A673 (cell line): ENCODE measurements around the gene SHROOM3. TPM values are rescaled to one million over a fixed set of nuclear protein-coding genes. Genes with fewer than 3 reads are reported as not detected.

ENCODE experiments used
- BruUV-seq: library from RNA; stranded (reverse); fragments of 400-500 nt; replicated peaks from 2 replicates; lab custom pipeline; 2021; lab: Mats Ljungman, UMichigan
- CTCF ChIA-PET: fragments of 300-600 bp; sonication (Branson Sonifier 250); formaldehyde crosslinking; loops from one replicate; lab custom pipeline; 2022; ENCODE audit warnings: antibody characterized with exemption; lab: Charles Lee
- POLR2A ChIA-PET: fragments of 300-600 bp; sonication (Branson Sonifier 250); formaldehyde crosslinking; loops from one replicate; lab custom pipeline; 2022; ENCODE audit warnings: antibody characterized with exemption; ENCODE audit not compliant: low non-redundant PET; lab: Charles Lee
- DNase-seq: peaks from one replicate; pipeline ENCODE4 v3.0.0-alpha.2; 2015; ENCODE audit warnings: low spot score
- H3K27ac ChIP-seq: fragments of 200-600 bp; sonication (generic); 2 replicates; pipeline ENCODE4 v1.5.1; 2016; ENCODE audit warnings: mixed run types, low read depth, mild to moderate bottlenecking, mixed read lengths, antibody characterized with exemption, low read length; ENCODE audit not compliant: poor library complexity, severe bottlenecking
- H3K27me3 ChIP-seq: fragments of 200-600 bp; sonication (generic); replicated peaks from 2 replicates; pipeline ENCODE4 v1.6.1; 2017; ENCODE audit warnings: mixed run types, low read depth, mild to moderate bottlenecking, mixed read lengths, antibody characterized with exemption, low read length; ENCODE audit not compliant: insufficient read depth, poor library complexity
- H3K36me3 ChIP-seq: fragments of 200-600 bp; sonication (generic); 2 replicates; pipeline ENCODE4 v1.6.1; 2016; ENCODE audit warnings: mixed run types, mild to moderate bottlenecking, mixed read lengths, antibody characterized with exemption, low read length; ENCODE audit not compliant: insufficient read depth, poor library complexity, severe bottlenecking
- H3K4me1 ChIP-seq: fragments of 200-600 bp; sonication (generic); 2 replicates; pipeline ENCODE4 v1.6.1; 2017; ENCODE audit warnings: mixed run types, mild to moderate bottlenecking, mixed read lengths, antibody characterized with exemption, low read length; ENCODE audit not compliant: insufficient read depth, poor library complexity, severe bottlenecking
- H3K4me3 ChIP-seq: fragments of 200-600 bp; sonication (generic); 2 replicates; pipeline ENCODE4 v1.5.1; 2016; ENCODE audit warnings: low read depth, mixed run types, mild to moderate bottlenecking, mixed read lengths, low read length; ENCODE audit not compliant: poor library complexity, severe bottlenecking
- H3K9me3 ChIP-seq: fragments of 200-600 bp; sonication (generic); 2 replicates; pipeline ENCODE4 v1.6.1; 2016; ENCODE audit warnings: mixed run types, low read depth, mild to moderate bottlenecking, mixed read lengths, antibody characterized with exemption, low read length; ENCODE audit not compliant: poor library complexity, severe bottlenecking
- EZH2 ChIP-seq: fragments of 200-600 bp; sonication (generic); IDR thresholded peaks from 2 replicates; pipeline ENCODE4 v1.6.1; 2017; ENCODE audit warnings: borderline replicate concordance, low read depth, mild to moderate bottlenecking, mixed read lengths, antibody characterized with exemption, low read length; ENCODE audit not compliant: poor library complexity, severe bottlenecking
- intact Hi-C: fragments of 100-400 bp; cut with micrococcal nuclease; formaldehyde crosslinking; loops from one replicate; pipeline ENCODE4 v1.10.0; 2022; ENCODE audit not compliant: unreplicated experiment
- total RNA-seq: library from RNA; stranded (reverse); gene quantifications from 2 replicates; pipeline ENCODE4 v1.2.3, GENCODE V29; 2021
- TF ChIP-seq, protein P1 (sequence below): fragments of 300-800, 200-600 bp; sonication (generic); conservative IDR thresholded peaks from 2 replicates; pipeline ENCODE4 v1.5.1; 2017; ENCODE audit warnings: low read depth, mild to moderate bottlenecking, antibody characterized with exemption, low read length, moderate library complexity, mixed read lengths

Gene SHROOM3
- total RNA-seq, 1 experiment from 2014 or later: 9.3 TPM

DNA sequence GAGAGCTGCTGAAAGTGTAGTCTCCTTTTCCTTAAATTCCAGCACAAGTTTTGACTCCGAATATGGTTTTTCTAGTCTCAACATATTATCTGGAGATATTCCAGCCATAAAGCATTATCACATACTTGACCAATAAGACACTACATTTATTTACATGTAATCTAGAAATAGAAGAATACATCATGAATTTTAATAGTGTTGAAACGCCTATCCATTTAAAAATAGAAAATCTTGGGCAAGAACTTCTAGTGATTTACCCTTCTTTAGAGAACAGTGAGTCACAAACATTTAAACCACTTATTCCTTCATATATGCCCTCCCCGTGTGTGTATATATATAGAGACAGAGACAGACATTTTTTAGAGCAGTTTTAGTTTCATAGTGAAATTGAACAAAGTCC is 301.4 kb downstream of the SHROOM3 start:
- POLR2A ChIA-PET: no interaction called here
- H3K27ac ChIP-seq: no peak overlapping the region

DNA sequence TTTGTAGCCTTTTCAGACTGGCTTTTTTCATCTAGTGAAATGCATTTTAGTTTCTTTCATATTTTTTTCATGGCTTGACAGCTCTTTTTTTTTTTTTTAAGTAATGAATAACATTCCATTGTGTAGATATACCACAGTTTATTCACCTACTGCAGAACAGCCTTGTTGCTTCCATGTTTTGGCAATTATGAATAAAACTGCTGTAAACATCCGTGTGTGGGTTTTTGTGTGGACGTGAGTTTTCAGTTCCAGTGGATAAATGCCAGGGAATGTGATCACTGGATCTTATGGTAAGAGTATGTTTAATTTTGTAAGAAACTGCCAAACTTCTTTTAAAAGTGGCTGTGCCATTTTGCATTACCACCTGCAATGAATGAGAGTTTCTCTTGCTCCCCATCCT is 302.2 kb downstream of the SHROOM3 start:
- DNase-seq: no peak

More for the DNA sequence above, 301.4 kb downstream of the SHROOM3 start:
- Histone ChIP-seq H3K4me1 (no peaks in the 10 kb centered on the region), H3K4me3 (no peak overlapping the region), H3K9me3 (no peaks in the 10 kb centered on the region), H3K36me3 (no peaks in the 10 kb centered on the region), H3K27me3 (no peaks in the 10 kb centered on the region)
- no TSS peak for BruUV-seq
- no peak for TF ChIP-seq EZH2
- TF ChIP-seq, protein P1, sequence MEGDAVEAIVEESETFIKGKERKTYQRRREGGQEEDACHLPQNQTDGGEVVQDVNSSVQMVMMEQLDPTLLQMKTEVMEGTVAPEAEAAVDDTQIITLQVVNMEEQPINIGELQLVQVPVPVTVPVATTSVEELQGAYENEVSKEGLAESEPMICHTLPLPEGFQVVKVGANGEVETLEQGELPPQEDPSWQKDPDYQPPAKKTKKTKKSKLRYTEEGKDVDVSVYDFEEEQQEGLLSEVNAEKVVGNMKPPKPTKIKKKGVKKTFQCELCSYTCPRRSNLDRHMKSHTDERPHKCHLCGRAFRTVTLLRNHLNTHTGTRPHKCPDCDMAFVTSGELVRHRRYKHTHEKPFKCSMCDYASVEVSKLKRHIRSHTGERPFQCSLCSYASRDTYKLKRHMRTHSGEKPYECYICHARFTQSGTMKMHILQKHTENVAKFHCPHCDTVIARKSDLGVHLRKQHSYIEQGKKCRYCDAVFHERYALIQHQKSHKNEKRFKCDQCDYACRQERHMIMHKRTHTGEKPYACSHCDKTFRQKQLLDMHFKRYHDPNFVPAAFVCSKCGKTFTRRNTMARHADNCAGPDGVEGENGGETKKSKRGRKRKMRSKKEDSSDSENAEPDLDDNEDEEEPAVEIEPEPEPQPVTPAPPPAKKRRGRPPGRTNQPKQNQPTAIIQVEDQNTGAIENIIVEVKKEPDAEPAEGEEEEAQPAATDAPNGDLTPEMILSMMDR: no peak
- intact Hi-C loops: no loop called here
- CTCF ChIA-PET: no interaction called here
- DNase-seq: no peak

DNA sequence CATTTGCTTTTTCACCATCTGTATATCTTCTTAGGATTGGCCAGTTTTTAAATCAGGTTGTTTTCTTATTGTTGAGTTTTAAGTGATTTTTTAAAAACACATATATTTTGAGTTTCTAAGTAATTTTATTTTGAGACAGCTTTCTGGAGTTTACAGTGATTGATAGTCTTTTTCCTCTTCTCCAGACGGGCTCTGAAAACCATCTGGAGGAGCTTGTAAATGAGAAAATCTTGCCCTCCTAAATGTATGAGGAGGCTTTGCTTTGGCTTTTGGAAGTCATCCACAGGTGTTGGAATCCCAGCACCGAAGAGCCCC is 302.7 kb downstream of the SHROOM3 start:
- Histone ChIP-seq H3K4me1 (no peaks in the 10 kb centered on the region), H3K27me3 (no peaks in the 10 kb centered on the region), H3K9me3 (no peaks in the 10 kb centered on the region), H3K36me3 (no peaks in the 10 kb centered on the region), H3K4me3 (no peak overlapping the region), H3K27ac (no peak overlapping the region)
- intact Hi-C loops: no loop called here
- ChIA-PET POLR2A (no interaction called here), CTCF (no interaction called here)
- TF ChIP-seq EZH2: no peak
- TF ChIP-seq, protein P1: no peak
- DNase-seq: no peak
- BruUV-seq: no TSS peak

More for the DNA sequence above, 302.2 kb downstream of the SHROOM3 start:
- TF ChIP-seq, protein P1: no peak
- no peak for TF ChIP-seq EZH2
- CTCF ChIA-PET: no interaction called here
- intact Hi-C loops: no loop called here
- Histone ChIP-seq H3K27ac (no peak overlapping the region), H3K4me3 (no peak overlapping the region), H3K9me3 (no peaks in the 10 kb centered on the region), H3K27me3 (no peaks in the 10 kb centered on the region), H3K4me1 (no peaks in the 10 kb centered on the region), H3K36me3 (no peaks in the 10 kb centered on the region)
- POLR2A ChIA-PET: no interaction called here
- no TSS peak for BruUV-seq
